Measurements from ENCODE around the gene GPLD1. TPM values are rescaled to one million over a fixed set of nuclear protein-coding genes. Genes with fewer than 3 reads are reported as not detected.
A peak's percentile ranks its signal among the peaks of the same experiment; 100 is the strongest.

The GPLD1 gene
- total RNA-seq, 6 experiments from 2014 or later = 19.9 to 53.0 (median 38.9) TPM

DNA sequence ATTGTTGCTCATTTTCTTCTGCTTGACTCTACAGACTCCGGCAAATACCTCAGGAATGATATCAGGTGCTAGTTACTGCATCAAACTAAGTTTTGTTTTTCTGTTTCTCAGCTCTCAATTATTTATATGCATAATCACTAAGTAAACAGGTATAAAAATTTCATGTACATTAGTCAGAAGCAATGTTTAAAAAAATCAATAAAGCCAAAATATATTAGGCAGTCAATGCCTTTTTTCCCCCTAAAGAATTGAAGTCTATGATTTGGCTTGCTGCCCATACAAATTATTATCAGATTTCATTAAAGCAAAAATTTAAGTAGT, 107.2 kb downstream of the GPLD1 start:
- intact Hi-C loops (cut with DNase I) = no loop called here
- ATAC-seq = peak in 1 of 4 donors; percentile 13
- peak overlapping the region in 2 of 3 donors; percentile 6 to 27 for H3K4me3 ChIP-seq

DNA sequence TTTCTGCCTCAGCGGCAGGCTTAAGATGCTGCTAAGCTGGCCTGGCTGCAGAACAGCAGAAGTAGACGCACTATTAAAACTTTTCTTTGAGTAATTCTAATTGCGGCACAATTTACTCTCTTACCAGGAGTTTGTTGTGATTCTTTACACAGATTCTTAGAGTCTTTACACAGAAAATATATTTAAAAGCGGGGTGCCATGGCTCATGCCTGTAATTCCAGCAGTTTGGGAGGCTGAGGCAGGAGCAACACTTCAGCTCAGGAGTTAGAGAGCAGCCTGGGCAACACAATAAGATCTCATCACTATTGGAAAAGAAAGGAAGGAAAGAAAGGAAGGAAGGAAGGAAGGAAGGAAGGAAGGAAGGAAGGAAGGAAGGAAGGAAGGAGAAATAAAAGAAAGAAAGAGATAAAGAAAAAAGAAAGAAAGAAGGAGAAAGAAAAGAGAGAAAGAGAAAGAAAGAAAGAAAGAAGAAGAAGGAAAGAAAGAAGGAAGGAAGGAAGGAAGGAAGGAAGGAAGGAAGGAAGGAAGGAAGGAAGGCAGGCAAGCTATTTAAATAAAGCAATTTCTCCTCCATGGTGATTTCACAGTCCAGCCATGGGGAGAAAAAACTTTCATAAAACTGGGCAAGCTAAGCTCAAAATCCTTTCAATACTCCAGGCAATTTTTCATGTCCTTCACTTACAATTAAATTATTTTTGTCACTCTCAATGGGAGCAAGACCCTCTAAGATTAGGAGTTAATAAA, 107.7 kb downstream of the GPLD1 start:
- H3K9me3 ChIP-seq = no peaks in the 10 kb centered on the region
- no peaks in the 10 kb centered on the region for H3K27me3 ChIP-seq
- DNase-seq (no peak), ATAC-seq (no peak)
- no peak for TF ChIP-seq POLR2A (IDR thresholded peaks at IDR 0.05)
- TF ChIP-seq CTCF (IDR thresholded peaks at IDR 0.05) = no peak
- peak overlapping the region in 1 of 3 donors; percentile 17 for H3K27ac ChIP-seq
- peaks cover 0 to 9% (median 0%) of the 10 kb centered on the region in 4 donors for H3K4me1 ChIP-seq
- 91% methylated on average over 4 of the region's 4 CpGs for WGBS (ENCODE audit: insufficient coverage, low coverage, low lambda C conversion rate, missing lambda C conversion rate)
- H3K4me3 ChIP-seq = peak overlapping the region in 1 of 3 donors; percentile 11
- intact Hi-C loops (cut with DNase I) = no loop called here
- H3K36me3 ChIP-seq = no peaks in the 10 kb centered on the region

More for the DNA sequence above, 107.2 kb downstream of the GPLD1 start:
- no peaks in the 10 kb centered on the region for H3K36me3 ChIP-seq
- peak overlapping the region; percentile 17 to 56 (median 43) for H3K27ac ChIP-seq
- TF ChIP-seq CTCF (IDR thresholded peaks at IDR 0.05) (no peak), POLR2A (IDR thresholded peaks at IDR 0.05) (no peak)
- no peaks in the 10 kb centered on the region for H3K27me3 ChIP-seq
- DNase-seq = no peak
- peaks cover 0 to 9% (median 0%) of the 10 kb centered on the region in 4 donors for H3K4me1 ChIP-seq
- WGBS (ENCODE audit: insufficient coverage, low coverage, low lambda C conversion rate, missing lambda C conversion rate) = 73% methylated on average over 1 of the region's 1 CpG
- H3K9me3 ChIP-seq = no peaks in the 10 kb centered on the region

- no peak overlapping the region for H3K4me3 ChIP-seq
- WGBS (ENCODE audit: insufficient coverage, low coverage, low lambda C conversion rate, missing lambda C conversion rate) = 80% methylated on average over 1 of the region's 1 CpG
- TF ChIP-seq CTCF (IDR thresholded peaks at IDR 0.05) (no peak), POLR2A (IDR thresholded peaks at IDR 0.05) (no peak)
- intact Hi-C loops (cut with DNase I) = no loop called here
- DNase-seq (no peak), ATAC-seq (no peak)
- H3K27ac ChIP-seq = no peak overlapping the region
- H3K4me1 ChIP-seq = no peaks in the 10 kb centered on the region
- H3K36me3 ChIP-seq = no peaks in the 10 kb centered on the region
- H3K9me3 ChIP-seq = no peaks in the 10 kb centered on the region
- H3K27me3 ChIP-seq = no peaks in the 10 kb centered on the region
Measured at GRCh38 chr6:24378473-24379097, 110.8 kb downstream of the GPLD1 start.

Other genes starting within 250 kb of the GPLD1 start
- gene DCDC2, start 131.5 kb downstream of the GPLD1 start, total RNA-seq = 1 to 10 TPM in 3 of 6 experiments, under 1 TPM in 3; 0.68 to 3.8 (median 0.92) TPM
- gene MRS2, start 86.6 kb downstream of the GPLD1 start, total RNA-seq = 10 to 100 TPM; 11.1 to 16.4 (median 13.1) TPM
- 10 to 100 TPM; 24.2 to 71.0 (median 47.2) TPM for gene ALDH5A1, start 5.4 kb upstream of the GPLD1 start, total RNA-seq
- gene KIAA0319, start 156.6 kb upstream of the GPLD1 start, total RNA-seq = under 1 TPM in 1 of 6 experiments, not detected in 5; 0.02 TPM
- gene TDP2, start 177.3 kb upstream of the GPLD1 start, total RNA-seq = 10 to 100 TPM; 20.4 to 33.2 (median 24.0) TPM
- 10 to 100 TPM; 14.0 to 53.6 (median 43.4) TPM for gene ACOT13, start 177.5 kb upstream of the GPLD1 start, total RNA-seq
- 10 to 100 TPM; 31.1 to 58.3 (median 48.7) TPM for gene C6orf62, start 229.6 kb upstream of the GPLD1 start, total RNA-seq

Measured in right lobe of liver (tissue), 6 donors.